SH-SY5Y (cell line): ENCODE data around the gene SCP2.

Experiments
- GATA2 ChIP-seq: IDR thresholded peaks from 2 replicates; pipeline ENCODE4 v1.6.1; 2011; ENCODE audit warnings: mild to moderate bottlenecking, low read depth, low read length
- GATA3 ChIP-seq: IDR thresholded peaks from 2 replicates; pipeline ENCODE4 v1.6.1; 2011; ENCODE audit warnings: low read depth, mild to moderate bottlenecking, low read length, moderate library complexity

DNA sequence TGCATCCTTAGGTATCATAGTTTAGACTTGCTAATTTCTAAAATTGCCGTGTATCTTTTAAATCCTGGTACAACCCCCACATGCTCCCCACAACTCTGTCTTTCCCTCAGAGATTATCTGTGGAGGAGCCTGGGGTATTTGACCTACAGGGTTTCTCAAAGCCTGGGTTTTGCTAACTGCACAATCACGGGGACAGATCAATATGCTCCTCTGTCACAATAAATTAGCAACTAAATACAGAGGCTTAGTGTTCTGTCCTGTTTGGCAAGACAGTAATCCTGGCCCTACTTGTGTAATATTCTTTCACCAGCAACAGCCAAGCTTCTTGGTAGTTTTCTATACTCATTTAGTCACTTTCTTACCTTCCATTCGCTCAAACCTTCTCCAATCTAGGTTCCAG, 14.1 kb upstream of the SCP2 start:
- TF ChIP-seq GATA3 (no peak), GATA2 (no peak)
